Panc1 (cell line): Measurements from ENCODE around the gene PTCHD4. TPM values are rescaled to one million over a fixed set of nuclear protein-coding genes. Genes with fewer than 3 reads are reported as not detected.
"Not testable (repeated sequence)": the region's sequence is repeated elsewhere in the genome, so short reads cannot be mapped to it uniquely, and the experiment has no call there.

ENCODE experiments used
- ATAC-seq: fragments of 200-7000 bp; cut with Tn5 transposase; 2 replicates; pipeline ENCODE4 v1.9.1; 2020; ENCODE audit warnings: mild to moderate bottlenecking, moderate library complexity
- BruUV-seq: library from RNA; stranded (reverse); fragments of 400-500 nt; replicated peaks from 2 replicates; lab custom pipeline; 2021; lab: Mats Ljungman, UMichigan
- CTCF ChIA-PET: fragments of 300-600 bp; sonication (Branson Sonifier 250); formaldehyde crosslinking; loops from one replicate; lab custom pipeline; 2022; ENCODE audit warnings: antibody characterized with exemption; lab: Charles Lee
- POLR2A ChIA-PET: fragments of 300-600 bp; sonication (Branson Sonifier 250); formaldehyde crosslinking; loops from one replicate; lab custom pipeline; 2022; ENCODE audit warnings: antibody characterized with exemption; lab: Charles Lee
- DNase-seq: peaks from one replicate; pipeline ENCODE4 v3.0.0-alpha.2; 2010; ENCODE audit warnings: low read depth, low spot score
- H3K27ac ChIP-seq: 2 replicates; pipeline ENCODE4 v1.5.1; 2011; ENCODE audit warnings: mild to moderate bottlenecking, low read length, inconsistent platforms
- H3K27me3 ChIP-seq: fragments of 200-500 bp; sonication (Bioruptor generic); 2 replicates; pipeline ENCODE4 v1.6.0; 2014; ENCODE audit warnings: low read length, inconsistent platforms; ENCODE audit not compliant: control insufficient read depth, insufficient read depth
- H3K36me3 ChIP-seq: fragments of 200-500 bp; sonication (Bioruptor generic); 2 replicates; pipeline ENCODE4 v1.5.1; 2014; ENCODE audit warnings: inconsistent platforms, mild to moderate bottlenecking, low read length, moderate library complexity; ENCODE audit not compliant: control insufficient read depth, insufficient read depth
- H3K4me1 ChIP-seq: 2 replicates; pipeline ENCODE4 v1.5.1; 2011; ENCODE audit warnings: inconsistent platforms, mild to moderate bottlenecking, low read length, moderate library complexity; ENCODE audit not compliant: control insufficient read depth, insufficient read depth
- H3K4me3 ChIP-seq, 2 experiments: 2 replicates each; pipeline ENCODE4 v1.5.1; 2011 to 2012; ENCODE audit warnings: low read depth in 2 of 2, low read length in 2 of 2, mild to moderate bottlenecking in 2 of 2, inconsistent platforms in 1 of 2, moderate library complexity in 1 of 2
- H3K9me3 ChIP-seq: fragments of 200-500 bp; sonication (Bioruptor generic); 2 replicates; pipeline ENCODE4 v1.5.1; 2014; ENCODE audit warnings: low read depth, mild to moderate bottlenecking, inconsistent platforms, low read length, moderate library complexity; ENCODE audit not compliant: control insufficient read depth, insufficient read depth
- CTCF ChIP-seq: fragments of 450-650 bp; IDR thresholded peaks from 2 replicates; pipeline ENCODE4 v1.5.1; 2017; ENCODE audit warnings: mild to moderate bottlenecking
- POLR2AphosphoS5 ChIP-seq: IDR thresholded peaks from 2 replicates; pipeline ENCODE4 v1.6.1; 2012; ENCODE audit warnings: mild to moderate bottlenecking, low read depth, low read length, moderate library complexity
- REST ChIP-seq, 2 experiments: IDR thresholded peaks; 2 replicates each; pipeline ENCODE4 v1.6.1; 2011 to 2012; ENCODE audit warnings: low read depth in 2 of 2, control low read depth in 1 of 2, low read length in 1 of 2, mild to moderate bottlenecking in 1 of 2, moderate library complexity in 1 of 2; ENCODE audit not compliant: insufficient read depth in 1 of 2
- SIN3A ChIP-seq: IDR thresholded peaks from 2 replicates; pipeline ENCODE4 v1.6.1; 2012; ENCODE audit warnings: low read depth, mild to moderate bottlenecking, low read length, moderate library complexity, borderline replicate concordance; ENCODE audit not compliant: insufficient read depth
- TCF7L2 ChIP-seq: IDR thresholded peaks from 2 replicates; pipeline ENCODE4 v1.6.1; 2011; ENCODE audit warnings: mild to moderate bottlenecking, low read depth, low read length, inconsistent platforms
- in situ Hi-C: cut with HindIII; loops from 2 replicates; pipeline ENCODE4 v1.10.0; 2016; ENCODE audit warnings: low sequenced_read_pairs, low pct_unique_long_range_greater_than_20kb
- intact Hi-C: fragments of 100-400 bp; cut with micrococcal nuclease; formaldehyde crosslinking; loops from one replicate; pipeline ENCODE4 v1.10.0; 2022; ENCODE audit not compliant: unreplicated experiment
- total RNA-seq: library from RNA; stranded (reverse); gene quantifications from one replicate; pipeline ENCODE4 v1.2.1, GENCODE V29; 2021; ENCODE audit not compliant: unreplicated experiment

The PTCHD4 gene
- total RNA-seq, 1 experiment from 2014 or later = not detected

- POLR2A ChIA-PET, H3K27me3 ChIP-seq, H3K4me1 ChIP-seq, BruUV-seq, H3K27ac ChIP-seq, H3K4me3 ChIP-seq, H3K36me3 ChIP-seq, ATAC-seq, DNase-seq, H3K9me3 ChIP-seq, CTCF ChIA-PET, in situ Hi-C loops, intact Hi-C loops: not testable (repeated sequence)
Measured at GRCh38 chr6:48102476-48103195, 8.4 kb downstream of the PTCHD4 start.

- intact Hi-C loops (no loop called here), in situ Hi-C loops (no loop called here)
- H3K27me3 ChIP-seq = no peaks in the 10 kb centered on the region
- ChIA-PET CTCF (no interaction called here), POLR2A (no interaction called here)
- DNase-seq (no peak), ATAC-seq (no peak)
- H3K36me3 ChIP-seq = no peaks in the 10 kb centered on the region
- no peak overlapping the region for H3K27ac ChIP-seq
- BruUV-seq = no TSS peak
- H3K4me3 ChIP-seq = no peak overlapping the region
- H3K4me1 ChIP-seq = no peaks in the 10 kb centered on the region
- TF ChIP-seq CTCF (no peak), TCF7L2 (no peak), SIN3A (no peak), POLR2AphosphoS5 (no peak), REST (IDR thresholded peaks at IDR 0.05; ENCODE audit: insufficient read depth in 1 of 2, low read depth in 2 of 2, low read length in 1 of 2) (no peak)
- no peaks in the 10 kb centered on the region for H3K9me3 ChIP-seq
Measured at GRCh38 chr6:48101290-48101689, 9.7 kb downstream of the PTCHD4 start.

GRCh38 chr6:48100588-48100895, 10.5 kb downstream of the PTCHD4 start:
- CTCF ChIA-PET = no interaction called here
- H3K4me1 ChIP-seq = no peaks in the 10 kb centered on the region
- TF ChIP-seq TCF7L2 = no peak
- no peak for TF ChIP-seq CTCF
- no peak for TF ChIP-seq SIN3A
- TF ChIP-seq POLR2AphosphoS5 = no peak
- no peak for TF ChIP-seq REST (IDR thresholded peaks at IDR 0.05; ENCODE audit: insufficient read depth in 1 of 2, low read depth in 2 of 2, low read length in 1 of 2)
- no peaks in the 10 kb centered on the region for H3K9me3 ChIP-seq
- POLR2A ChIA-PET = no interaction called here
- H3K27me3 ChIP-seq = no peaks in the 10 kb centered on the region
- no peaks in the 10 kb centered on the region for H3K36me3 ChIP-seq
- H3K27ac ChIP-seq = no peak overlapping the region
- intact Hi-C loops (no loop called here), in situ Hi-C loops (no loop called here)
- DNase-seq (no peak), ATAC-seq (no peak)
- no peak overlapping the region for H3K4me3 ChIP-seq
- no TSS peak for BruUV-seq
